Endothelial cell of hepatic sinusoid (primary cell): ENCODE results near the gene CC2D1B.

Source experiments
- in situ Hi-C: cut with HindIII; loops from 2 replicates; pipeline ENCODE4 v1.10.0; 2017; ENCODE audit warnings: low sequenced_read_pairs

CC2D1B gene

DNA sequence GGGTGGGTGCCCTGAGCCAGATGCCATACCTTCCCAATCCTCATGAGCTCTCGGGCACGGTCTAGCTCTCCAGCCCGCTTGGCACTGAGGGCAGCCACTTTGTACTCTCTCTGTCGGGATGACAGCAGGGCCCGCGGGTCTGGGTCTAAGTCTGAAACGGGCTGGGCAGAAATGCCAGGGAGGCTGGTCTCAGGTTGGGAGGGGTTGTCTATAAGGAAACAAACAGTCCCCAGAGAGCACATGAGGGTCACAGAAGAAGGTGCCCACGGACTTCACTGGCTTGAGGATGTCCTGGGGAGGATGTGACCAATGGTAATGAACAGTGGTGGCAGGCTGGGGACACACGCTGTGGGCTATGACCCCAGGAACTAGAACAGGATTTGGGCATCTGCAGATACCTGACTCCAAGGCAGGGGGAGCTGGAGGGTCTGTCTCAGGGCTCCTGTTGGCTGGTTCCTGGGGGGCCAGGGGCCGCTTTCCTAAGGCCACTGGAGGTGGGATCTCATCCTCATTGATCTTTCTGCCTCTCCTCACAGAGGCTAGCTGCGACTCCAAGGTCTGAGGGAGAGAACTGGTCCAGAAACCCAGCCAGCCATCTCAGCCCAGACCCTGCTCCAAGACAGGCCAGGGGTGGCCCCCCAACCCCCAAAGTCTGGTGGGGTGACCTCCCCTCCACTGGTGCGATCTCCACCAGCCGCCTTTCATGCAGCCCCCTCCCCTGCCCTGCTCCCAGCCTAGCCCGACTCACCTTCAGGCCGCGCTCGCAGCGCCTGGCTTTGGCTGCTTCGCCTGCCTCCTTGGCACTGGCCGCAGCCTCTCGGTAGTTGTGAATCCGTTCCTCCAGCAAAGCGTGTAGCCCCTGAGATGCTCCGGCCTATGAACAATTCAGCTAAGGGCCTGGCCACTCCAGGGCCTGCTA, 6.1 kb downstream of the CC2D1B start:
- in situ Hi-C loops = no loop called here

DNA sequence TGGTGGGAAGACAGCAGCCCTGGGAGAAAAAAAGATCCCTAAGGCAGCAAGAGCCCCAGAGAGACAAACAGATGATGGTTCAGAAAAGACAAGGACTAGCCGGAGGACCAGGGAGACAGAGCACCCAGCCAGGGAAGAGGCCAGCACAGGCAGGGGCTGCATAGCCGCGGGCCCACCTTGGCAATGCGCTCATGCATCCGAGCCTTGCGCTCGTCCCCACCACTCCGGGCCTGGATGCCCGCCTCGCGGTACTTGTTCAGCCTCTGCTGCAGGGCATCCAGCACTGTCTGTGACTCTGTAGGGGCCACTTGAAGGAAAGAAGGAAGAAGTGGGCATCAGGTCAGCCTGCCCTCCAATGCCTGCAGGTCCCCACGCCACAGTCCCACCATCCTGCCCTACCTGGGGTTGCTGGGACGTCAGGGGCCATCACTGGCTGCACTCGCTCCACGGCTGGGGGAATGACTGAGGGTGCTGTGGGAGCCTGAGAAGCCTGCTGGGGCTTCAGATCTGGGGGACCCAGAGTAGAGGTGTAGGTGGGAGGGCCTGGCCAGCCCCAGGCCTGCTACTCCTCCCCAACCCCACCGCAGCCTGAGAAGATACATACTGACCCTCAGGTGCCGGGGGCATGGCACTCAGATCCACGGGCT, 7.0 kb downstream of the CC2D1B start:
- in situ Hi-C loops = no loop called here

DNA sequence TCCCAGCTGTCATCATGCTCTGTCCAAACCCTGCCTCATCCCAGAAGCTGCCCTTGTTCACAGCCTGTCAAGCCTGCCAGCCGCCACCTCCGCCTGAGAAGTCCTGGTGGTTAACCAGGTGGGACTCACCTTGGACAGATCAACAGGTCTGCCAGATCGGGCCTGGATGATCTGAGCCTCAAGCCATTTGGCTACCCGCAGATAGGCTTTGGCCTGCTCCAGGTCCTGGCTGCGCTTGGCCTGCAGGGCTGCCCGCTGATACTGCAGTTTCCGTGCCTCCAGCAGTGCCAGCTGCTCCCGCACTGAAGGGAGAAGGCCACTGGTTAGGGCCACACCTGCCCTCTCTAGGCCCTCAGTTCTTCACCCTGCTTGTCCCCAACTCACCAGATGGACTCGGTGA, 8.6 kb downstream of the CC2D1B start:
- in situ Hi-C loops = no loop called here

DNA sequence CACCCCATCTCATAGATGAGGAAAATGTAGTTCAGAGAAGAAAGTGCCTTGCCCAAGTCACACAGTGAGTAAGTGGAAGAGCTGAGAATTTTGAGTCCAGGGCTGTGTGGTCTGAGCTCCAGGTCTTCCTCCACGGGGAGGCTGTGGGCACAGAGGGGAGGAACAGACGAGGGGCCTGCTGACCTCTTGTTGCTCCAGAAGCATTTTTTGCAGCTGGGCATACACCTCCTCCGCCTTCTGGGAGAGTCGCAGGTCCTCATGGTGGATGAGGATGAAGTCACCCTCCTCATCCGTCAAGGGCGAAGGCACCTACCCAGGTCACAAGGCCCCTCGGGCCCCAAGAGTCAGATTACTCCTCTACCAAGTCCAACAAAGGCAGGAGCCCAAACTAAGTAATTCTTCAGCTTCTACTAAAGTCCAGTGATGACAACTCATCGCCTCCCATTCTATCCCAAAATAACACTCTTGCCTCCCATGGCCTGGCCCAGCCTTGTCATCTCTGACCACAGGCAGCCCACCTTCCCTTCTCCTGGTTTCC, 9.1 kb downstream of the CC2D1B start:
- in situ Hi-C loops = no loop called here

DNA sequence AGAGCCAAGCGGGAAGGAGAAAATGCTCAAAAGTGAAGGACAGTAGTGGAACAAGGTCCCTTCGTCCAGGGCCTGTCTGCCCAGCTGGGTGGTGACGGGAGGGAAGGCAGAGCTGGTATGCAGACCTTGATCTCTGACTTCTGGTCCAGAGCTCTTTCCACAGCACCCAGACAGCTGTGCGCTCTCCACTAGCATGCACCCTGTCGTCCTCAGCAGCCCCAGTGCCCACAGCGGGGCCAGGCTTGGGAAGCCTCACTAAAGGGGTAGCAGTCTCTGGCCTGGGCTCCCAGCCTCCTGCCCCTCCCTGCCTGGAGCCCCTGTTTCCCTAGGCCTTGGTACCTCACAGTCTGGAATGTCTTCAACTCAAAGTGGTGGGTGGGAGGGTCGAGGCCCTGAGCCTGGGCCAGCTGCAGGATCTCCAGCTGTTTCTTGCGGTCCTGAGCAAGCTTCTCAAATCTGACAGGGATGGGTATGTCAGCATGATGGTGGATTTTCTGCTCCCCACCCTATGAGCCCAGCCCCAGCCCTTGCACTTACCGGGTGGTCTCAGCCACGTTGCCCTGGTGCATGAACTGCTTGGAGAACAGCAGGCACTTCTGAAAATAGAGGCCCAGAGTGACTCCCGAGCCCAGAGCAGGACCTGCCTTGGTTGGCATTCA, 10.0 kb downstream of the CC2D1B start:
- in situ Hi-C loops = no loop called here

DNA sequence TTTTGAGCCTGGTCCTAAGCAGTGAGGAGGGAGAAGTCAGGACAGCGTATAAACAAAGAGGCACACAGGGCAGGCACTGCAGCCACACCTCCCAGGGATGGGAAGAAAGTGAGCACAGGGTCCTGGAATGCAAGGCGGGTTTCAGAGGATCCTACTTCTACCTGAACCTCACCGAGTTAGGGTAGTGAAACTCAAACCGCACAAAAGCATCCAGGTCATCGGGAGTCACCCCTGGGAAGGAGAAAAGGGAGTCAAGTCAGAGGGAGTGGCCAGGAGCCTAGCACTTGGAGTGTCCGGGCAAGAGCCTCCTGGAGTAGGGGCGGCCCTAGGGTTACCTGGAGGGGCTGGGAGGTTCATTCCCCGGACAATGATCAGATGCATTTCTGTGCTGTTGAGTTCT, 10.6 kb downstream of the CC2D1B start:
- in situ Hi-C loops = no loop called here

DNA sequence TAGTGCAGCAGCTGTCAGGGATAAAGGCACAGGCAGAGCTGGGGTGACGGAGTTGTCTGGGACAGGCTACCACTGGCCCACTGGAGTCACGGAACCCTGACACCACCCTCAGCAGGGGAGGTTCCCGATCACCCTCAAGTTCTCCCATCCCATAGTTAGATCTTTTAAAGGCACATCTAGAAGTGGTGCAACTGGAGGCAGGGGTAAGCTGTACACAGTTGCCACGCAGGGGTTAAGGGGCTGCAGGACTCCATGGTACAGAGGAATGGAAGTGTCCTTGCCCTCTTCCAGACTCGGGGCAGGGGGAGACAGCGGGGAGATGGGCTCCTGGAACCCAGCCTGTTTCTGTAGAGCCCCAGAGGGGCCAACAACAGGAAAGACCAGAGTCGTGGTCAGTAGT, 13.3 kb downstream of the CC2D1B start:
- in situ Hi-C loops = no loop called here

DNA sequence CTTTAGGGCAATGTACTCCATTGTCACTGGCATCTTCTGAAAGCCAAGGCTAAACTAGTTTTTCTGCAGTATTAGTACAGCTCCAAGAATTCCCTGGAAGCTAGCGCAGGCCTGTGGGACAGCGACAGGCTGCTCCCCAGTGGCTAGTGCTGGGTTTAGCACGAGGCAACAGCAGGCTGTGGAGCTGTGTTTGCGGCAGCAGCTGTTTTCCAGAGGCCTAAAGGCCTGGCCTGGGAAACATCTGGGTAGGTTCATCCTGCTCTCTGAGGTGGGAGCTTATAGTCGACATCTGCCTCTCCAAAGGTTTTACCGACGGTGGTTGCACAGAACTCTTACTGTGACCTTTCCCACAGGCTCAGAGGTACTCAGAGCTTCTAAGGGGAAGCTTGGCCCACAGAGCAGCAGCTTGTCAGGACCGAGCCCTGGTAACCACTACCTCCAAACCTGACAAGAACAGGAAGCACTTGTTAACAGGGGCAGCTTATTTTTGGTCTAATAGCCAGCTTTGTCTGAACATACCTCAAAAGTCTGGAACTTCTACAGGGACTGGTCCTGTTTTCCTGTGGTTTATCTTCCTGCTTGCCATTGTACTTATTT, 17.2 kb downstream of the CC2D1B start:
- in situ Hi-C loops = no loop called here

DNA sequence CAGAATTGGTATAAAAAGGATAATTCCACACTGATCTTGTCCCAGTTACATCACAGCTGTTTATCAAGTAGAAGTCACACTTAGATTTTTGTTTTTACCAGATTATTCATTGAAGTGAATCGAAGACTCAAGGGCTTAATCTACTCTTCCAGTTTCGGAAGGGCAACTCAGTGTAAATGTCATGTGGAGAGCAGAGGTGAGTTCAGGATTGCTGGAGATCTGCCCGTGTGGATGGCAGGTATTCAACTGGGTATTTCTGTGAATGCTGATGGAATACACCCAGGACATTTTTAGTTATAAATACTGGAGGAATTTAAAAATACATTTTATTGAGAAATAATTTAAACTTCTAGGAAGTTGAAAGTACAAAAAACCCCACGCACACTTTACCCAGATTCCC, 19.4 kb downstream of the CC2D1B start:
- in situ Hi-C loops = no loop called here

DNA sequence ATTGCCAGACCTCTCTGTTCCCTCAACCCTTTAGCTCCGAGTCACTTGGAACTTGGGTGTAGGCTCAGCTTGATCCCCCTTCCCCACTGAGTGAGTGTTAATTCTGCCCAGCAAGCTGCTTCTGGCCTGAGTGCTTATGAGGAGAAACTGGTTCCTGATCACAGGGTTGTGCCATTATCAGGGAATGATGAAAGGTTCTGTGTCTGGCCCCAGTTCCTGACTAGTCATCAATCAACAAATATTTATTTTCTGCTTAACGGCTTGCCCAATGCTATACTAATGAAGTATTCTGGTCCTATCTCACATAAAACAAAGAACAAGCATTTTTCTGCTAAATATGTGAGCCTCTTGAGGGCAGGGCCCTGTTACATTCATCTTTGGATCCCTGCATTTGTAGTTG, 20.8 kb downstream of the CC2D1B start:
- in situ Hi-C loops = no loop called here

DNA sequence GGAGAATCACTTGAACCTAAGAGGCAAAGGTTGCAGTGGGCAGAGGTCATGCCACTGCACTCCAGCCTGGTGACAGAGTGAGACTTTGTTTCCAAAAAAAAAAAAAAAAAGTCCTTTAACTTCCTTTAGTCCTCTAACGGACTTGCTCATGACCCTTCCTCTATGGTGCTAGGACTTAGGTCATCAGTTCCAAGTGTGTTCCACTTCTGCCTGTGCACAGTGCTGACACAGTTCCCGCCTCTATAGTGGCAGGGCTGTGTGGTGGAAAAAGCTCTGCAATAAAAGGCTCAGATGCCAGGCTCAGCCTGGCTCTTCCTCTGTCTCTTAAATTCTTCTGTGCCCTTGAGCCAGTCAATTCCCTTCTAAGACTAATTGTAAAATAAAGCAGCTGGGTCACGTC, 22.0 kb downstream of the CC2D1B start:
- in situ Hi-C loops = no loop called here

DNA sequence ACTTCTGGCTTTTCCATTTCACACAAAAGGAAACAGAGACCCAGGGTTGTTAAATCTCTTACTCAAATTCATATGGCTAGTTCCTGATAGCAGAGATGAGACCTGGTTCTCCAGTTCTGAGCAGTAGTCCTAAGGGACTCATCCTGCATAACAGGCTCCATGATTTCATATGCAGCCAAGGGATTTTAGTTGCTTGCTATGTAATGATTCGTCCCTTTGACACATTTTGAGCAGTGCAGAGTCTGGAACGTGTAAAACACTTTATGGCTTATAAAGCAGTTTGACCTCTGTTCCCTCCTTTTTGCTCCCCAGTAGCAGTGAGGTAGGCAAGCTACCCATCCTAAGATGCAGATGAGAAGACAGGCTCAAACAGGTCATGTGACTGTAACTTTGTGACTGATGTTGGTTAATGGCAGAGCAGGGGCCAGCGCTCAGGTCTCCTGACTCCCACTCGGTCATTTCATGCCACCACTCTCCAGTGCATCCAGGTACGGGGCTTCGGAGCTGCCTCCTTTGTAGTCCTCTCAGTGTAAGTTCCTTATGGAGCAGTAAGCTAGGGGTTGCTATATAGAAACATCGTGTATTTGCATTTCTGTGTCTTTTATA, 24.2 kb downstream of the CC2D1B start:
- in situ Hi-C loops = no loop called here

DNA sequence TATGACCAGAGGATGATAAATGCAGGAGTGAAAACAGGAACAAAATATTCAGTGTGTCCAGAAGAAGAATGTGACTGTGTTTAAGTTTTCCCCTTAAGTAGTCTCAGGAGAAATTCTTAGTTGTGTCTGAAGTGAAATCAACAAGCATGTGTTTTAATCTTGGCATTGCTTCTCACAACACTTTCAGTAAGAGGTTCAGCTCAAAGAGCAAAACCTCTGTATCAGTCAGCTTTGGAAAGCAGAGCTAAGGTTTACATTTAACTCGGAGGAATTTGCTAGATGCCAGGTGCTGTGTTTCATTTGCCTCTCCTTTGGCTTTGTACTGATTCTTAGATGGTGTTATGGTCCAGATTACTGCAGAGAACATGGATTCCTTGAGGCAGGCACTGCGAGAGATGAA, 28.6 kb downstream of the CC2D1B start:
- in situ Hi-C loops = no loop called here

DNA sequence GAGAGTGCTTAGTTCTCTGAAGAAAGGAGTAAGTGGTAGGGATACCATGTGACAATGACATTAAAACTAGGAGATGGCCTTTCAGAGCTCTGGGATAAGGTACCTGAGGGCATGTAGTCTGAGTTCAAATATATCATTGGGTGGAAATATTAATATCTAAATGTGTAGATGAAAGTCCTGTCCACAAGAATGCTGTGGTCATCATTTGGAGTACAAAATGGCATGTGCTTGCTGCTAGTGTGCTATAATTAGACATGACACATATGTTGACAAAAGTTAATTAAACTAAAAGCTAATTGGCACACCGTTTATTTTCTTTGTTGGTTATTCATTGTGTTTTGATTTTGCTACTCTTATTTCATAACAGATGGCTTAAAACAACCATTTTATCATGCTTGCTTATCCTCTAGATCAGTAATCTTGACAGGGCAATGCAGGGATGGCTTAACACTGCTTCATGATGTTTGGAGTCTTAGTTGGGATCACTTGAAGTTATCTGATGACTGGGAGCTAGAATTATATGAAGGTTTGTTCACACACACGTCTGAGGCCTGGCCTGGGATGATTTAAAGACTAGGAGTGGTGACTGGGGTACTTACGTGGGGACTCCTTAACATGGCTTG, 31.0 kb downstream of the CC2D1B start:
- in situ Hi-C loops = no loop called here

DNA sequence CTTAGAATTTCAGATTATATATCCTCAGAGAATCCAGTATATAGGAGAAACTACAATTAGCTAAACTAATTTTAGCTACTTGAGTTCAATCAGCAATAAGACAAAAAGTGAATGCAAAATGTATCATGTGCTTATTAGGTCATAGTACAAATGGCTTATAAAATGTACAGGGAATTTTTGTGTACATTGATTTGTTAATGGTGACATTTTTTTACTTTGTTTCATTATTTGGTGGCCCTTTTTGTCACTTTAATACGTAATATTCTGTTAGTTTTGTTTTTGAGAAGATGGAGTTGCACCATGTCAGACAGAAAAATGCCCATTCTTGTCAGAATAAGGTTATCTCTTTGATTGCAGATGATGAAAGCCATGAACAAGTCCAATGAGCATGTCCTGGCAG, 33.6 kb downstream of the CC2D1B start:
- in situ Hi-C loops = no loop called here

DNA sequence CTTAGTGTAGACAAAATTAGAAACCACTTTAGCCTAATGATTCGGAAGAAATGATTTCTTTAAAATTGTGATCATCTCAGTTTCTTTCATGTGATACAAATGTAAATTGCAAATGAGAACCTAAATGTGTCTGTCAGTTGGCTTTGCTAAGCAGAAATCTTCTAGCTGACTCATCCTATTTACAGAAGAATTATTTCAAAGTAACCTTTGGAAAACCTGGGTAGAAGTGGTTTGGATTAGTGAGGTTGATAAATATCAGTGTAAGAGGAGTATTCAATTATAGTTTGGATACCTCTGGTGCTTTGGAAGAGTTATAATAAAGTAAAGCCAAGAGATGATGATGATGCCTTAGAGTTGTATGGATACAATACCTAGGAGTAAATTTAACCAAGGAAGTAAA, 37.4 kb downstream of the CC2D1B start:
- in situ Hi-C loops = no loop called here

DNA sequence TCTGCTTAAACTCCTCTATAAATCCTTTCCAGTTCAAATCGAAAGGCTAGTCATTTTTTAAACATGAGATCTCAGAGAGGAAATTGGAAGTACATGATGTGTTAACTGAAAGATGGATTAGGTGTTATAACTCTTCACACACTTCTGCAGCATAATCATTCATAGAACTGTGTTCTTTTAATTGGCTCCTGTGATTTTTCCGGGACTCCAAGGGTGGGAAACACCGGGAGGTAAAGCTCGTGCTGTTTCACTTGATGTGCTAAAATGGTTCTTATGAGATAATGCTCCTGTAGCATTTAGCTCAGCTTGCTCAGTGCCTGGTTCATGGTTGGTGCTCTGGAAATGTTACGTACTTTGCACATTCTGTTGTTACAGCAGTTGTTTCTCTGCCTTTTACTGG, 40.2 kb downstream of the CC2D1B start:
- in situ Hi-C loops = no loop called here

DNA sequence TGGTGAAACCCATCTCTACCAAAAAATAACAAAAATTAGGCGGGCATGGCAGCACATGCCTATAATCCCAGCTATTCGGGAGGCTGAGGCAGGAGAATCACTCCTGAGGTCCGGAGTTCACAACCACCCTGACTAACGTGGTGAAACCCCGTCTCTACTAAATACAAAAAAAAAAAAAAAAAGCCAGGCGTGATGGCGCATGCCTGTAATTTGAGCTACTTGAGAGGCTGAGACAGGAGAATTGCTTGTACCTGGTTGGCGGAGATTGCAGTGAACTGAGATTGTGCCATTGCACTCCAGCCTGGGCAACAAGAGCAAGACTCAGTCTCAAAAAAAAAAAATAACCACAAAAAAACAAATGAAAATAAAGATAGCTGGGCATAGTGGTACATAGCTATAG, 42.3 kb downstream of the CC2D1B start:
- in situ Hi-C loops = no loop called here

DNA sequence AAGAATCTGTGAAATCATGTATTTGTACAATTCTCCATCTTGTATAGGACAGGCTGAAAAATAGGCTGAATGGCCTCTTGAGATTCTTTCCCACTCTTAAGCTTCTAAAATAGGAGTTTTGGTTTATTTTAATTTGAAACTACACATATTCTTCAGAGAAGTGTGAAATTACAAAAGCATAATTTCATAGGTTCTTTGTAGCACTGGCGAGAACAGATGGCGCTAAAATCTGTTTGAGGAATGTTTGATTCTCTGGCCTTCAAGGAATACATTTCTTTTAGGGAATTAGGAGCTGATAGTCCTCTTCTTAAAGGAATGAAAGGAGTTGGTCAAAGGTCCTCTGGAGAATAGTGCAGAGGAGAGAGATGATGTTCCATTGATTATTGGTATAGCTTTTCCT, 44.9 kb downstream of the CC2D1B start:
- in situ Hi-C loops = no loop called here

DNA sequence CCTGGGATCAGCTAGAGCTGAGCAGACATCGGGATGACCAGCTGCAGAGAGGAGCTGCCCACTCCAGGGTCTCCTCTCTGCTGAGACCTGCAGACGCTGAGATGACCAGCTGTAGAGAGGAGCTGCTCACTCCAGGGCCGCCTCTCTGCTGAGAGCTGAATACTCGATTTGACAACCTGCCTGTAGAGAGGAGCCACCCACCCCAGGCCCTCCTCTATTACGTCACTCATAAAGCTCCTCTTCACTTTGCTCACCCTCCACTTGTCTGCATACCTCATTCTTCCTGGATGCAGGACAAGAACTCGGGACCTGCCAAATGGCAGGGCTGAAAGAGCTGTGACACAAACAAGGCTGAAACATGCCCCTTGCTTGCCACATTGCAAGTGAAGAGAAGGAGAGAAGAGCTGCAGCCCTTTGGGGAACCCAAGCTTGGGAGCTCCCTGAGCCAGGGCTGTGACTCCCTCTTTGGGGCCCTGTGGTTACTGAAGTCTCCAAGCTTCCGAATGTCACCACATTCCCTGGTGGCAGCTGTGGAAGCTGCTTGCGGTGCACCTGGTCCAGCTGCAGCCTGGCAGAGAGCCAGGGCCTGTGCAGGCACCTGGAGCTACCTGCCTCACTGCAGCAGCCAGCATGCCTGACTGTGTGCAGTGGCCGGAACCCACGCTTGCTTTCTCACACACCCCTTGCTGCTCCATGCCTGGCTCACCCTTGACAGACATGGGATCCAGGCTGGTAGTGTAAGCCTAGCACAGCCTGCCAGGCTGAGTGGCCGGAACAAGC, 59.6 kb downstream of the CC2D1B start:
- in situ Hi-C loops = no loop called here
